Measurements from ENCODE around the gene SLC9A3.

DNA sequence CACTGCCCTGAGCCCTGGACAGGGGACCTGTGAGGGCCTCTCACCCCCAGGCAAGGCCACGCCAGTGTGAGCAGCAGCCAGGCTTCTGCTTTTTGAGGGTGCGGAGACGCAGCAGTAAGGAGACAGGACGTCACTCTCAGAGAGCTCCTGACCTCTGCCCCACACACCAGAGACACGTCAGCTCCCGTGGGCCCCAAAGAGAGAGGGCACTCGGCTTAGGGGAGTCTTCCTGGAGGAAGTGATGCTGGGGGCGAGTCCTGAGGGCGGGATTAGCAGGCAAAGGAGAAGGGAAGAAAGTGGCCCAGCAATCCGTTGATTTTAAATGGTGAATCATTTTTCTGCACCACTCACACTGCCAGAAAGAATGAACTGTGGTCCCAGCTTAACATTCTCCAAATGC is 24.0 kb upstream of the SLC9A3 start:
- TF ChIP-seq GATA2 (IDR thresholded peaks at IDR 0.05; ENCODE audit: low read depth, low read length): no peak
- no peak for TF ChIP-seq GATA3 (IDR thresholded peaks at IDR 0.05; ENCODE audit: low read depth, low read length)

Measured in SH-SY5Y (cell line).